Left ventricle myocardium inferior (tissue), 1 donor: ENCODE results near the gene ADO. TPM values are rescaled to one million over a fixed set of nuclear protein-coding genes. Genes with fewer than 3 reads are reported as not detected.

ENCODE experiments used
- DNase-seq: peaks from one replicate; pipeline ENCODE4 v3.0.0-alpha.2; 2020
- H3K27ac ChIP-seq: fragments of 200-600 bp; replicated peaks from 2 replicates; pipeline ENCODE4 v1.8.0; 2021
- H3K27me3 ChIP-seq: fragments of 200-600 bp; 2 replicates; pipeline ENCODE4 v1.8.0; 2021; ENCODE audit warnings: low read depth
- H3K36me3 ChIP-seq: fragments of 200-600 bp; 2 replicates; pipeline ENCODE4 v1.8.0; 2021
- H3K4me1 ChIP-seq: fragments of 200-600 bp; 2 replicates; pipeline ENCODE4 v1.8.0; 2021
- H3K4me3 ChIP-seq: fragments of 200-600 bp; 2 replicates; pipeline ENCODE4 v1.8.0; 2021; ENCODE audit warnings: mild to moderate bottlenecking, moderate library complexity
- H3K9me3 ChIP-seq: fragments of 200-600 bp; replicated peaks from 2 replicates; pipeline ENCODE4 v1.8.0; 2021
- intact Hi-C: fragments of 100-400 bp; cut with micrococcal nuclease; formaldehyde crosslinking; loops from one replicate; pipeline ENCODE4 v1.11.0; 2022
- total RNA-seq: library from RNA; stranded (reverse); fragmentation: NEBNext Ultra II Directional; extraction: Animal tissue kit (Norgen Biotek cat#: 25700); gene quantifications from one replicate; pipeline ENCODE4 v1.2.1, GENCODE V29; 2021
- TF ChIP-seq, protein P1 (sequence below): fragments of 200-600 bp; IDR thresholded peaks from 2 replicates; pipeline ENCODE4 v1.8.0; 2021; ENCODE audit warnings: antibody characterized with exemption, mild to moderate bottlenecking, borderline replicate concordance
- donor health status: DM: no; HTN: yes; CAD: no; lungs with severe emphysema.

Gene ADO
- total RNA-seq, 1 donor from 2014 or later, result 18.9 TPM

DNA sequence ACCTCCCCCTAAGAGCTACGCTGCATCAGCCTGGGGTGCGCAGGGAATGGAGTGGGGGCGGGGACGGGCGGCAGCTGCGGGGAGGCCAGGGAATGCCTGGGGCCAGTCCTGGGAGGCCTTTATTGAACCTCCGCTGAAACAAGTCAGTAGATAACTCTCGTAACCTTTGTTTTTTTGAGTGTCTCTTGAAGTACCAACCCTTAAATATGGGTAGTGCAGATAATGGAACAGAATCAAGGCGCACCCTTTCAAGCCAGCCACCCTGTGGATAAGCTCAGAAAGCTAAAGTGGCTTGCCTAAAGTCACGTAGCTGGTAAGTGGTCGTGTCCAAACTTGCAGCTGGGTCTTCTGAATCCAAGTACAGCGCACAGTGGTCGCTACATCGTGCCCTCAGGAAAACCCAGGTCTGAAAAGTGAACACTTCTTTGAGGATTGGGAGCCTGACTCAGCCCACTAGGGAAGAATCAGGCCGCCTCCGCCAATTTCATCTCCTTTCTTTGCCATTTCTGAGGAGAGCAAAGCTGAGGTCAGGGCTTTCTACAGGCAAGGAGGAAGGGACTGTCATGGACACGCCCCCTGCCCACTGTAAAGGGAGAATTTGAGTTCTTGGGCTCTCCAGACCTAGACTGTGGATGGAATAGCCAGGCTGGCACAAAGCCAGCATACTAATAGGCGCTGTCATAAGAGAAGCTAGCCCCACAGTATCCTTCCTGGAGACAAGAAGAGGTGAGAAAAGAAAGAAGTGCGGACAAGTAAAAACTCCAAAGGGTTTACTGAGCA lies 14.8 kb downstream of the ADO start:
- intact Hi-C loops, result loop anchor here (5.0 kb wide), 1 partner anchor 207 kb away; no protein-coding TSS in a partner anchor
- Histone ChIP-seq H3K4me3 (peak overlapping the region; percentile 87), H3K4me1 (peaks cover 51% of the 10 kb centered on the region), H3K36me3 (no peaks in the 10 kb centered on the region), H3K27me3 (peaks cover 72% of the 10 kb centered on the region), H3K27ac (no peak overlapping the region), H3K9me3 (no peaks in the 10 kb centered on the region)
- no peak for DNase-seq
- TF ChIP-seq, protein P1, sequence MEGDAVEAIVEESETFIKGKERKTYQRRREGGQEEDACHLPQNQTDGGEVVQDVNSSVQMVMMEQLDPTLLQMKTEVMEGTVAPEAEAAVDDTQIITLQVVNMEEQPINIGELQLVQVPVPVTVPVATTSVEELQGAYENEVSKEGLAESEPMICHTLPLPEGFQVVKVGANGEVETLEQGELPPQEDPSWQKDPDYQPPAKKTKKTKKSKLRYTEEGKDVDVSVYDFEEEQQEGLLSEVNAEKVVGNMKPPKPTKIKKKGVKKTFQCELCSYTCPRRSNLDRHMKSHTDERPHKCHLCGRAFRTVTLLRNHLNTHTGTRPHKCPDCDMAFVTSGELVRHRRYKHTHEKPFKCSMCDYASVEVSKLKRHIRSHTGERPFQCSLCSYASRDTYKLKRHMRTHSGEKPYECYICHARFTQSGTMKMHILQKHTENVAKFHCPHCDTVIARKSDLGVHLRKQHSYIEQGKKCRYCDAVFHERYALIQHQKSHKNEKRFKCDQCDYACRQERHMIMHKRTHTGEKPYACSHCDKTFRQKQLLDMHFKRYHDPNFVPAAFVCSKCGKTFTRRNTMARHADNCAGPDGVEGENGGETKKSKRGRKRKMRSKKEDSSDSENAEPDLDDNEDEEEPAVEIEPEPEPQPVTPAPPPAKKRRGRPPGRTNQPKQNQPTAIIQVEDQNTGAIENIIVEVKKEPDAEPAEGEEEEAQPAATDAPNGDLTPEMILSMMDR, result no peak

DNA sequence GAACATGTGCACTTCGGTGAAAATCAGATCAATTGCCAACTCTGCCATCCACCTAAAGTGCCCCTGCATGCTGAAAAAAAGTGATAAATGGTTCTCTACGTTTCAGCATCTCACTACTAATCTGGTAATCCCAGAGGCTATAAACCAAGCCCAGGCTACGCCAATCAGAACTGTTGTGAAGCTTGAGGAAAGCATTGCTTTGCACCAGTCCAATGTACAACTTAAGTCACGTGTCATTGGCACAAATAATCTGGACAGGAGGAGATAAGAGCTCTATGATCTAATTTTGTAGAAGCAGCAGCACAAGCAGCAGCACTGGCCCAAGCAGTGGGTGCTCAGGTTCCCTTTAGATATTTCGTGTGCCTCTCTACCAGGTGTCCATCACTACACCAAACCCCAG lies 16.1 kb downstream of the ADO start:
- TF ChIP-seq, protein P1, result no peak
- H3K4me1 ChIP-seq, result peaks cover 38% of the 10 kb centered on the region
- H3K9me3 ChIP-seq, result no peaks in the 10 kb centered on the region
- H3K27ac ChIP-seq, result no peak overlapping the region
- intact Hi-C loops, result loop anchor here (10.0 kb wide), 1 partner anchor 226 kb away; no protein-coding TSS in a partner anchor
- no peak for DNase-seq
- peaks cover 60% of the 10 kb centered on the region for H3K27me3 ChIP-seq
- H3K36me3 ChIP-seq, result no peaks in the 10 kb centered on the region
- H3K4me3 ChIP-seq, result no peak overlapping the region

DNA sequence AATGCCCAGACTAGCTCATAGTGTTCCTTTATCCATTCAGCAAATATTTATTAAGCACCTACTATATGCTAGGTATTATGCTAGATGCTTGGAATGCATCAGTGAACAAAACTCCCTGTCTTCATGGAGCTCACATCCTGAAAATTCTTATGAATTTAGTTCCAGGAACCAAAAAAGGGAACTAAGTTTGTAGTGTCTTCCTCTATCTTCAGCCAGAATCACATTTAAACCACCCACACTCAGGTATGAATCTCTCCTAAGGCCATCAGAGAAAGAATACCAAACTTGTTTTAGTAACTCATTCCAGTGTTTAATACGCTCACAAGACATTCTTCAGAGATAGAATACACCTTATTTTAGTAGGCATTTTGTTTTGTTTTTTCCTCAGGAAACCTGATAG lies 21.8 kb downstream of the ADO start:
- TF ChIP-seq, protein P1, result no peak
- intact Hi-C loops, result loop anchor here (10.0 kb wide), 1 partner anchor 231 kb away; no protein-coding TSS in a partner anchor
- Histone ChIP-seq H3K9me3 (no peaks in the 10 kb centered on the region), H3K4me1 (no peaks in the 10 kb centered on the region), H3K27me3 (peaks cover 24% of the 10 kb centered on the region), H3K27ac (no peak overlapping the region), H3K4me3 (no peak overlapping the region), H3K36me3 (no peaks in the 10 kb centered on the region)
- no peak for DNase-seq

DNA sequence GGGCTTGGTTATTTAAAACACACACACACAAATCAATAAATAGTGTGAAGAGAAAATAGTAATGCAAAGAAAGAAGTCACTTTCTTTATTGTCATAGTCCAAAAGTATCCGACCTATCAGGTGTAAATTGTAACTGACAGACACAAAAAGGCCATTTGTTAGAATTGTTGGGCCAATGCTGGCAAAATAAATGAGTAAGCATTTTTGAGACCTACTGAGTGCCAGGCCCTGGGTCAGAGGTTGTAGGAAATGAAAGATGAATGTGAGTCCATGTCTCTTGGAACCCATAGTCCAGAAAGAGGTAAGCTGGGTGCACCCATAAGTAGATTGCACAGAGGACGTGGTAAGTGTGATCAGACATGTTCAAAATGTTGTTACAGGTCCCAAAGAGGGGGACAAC lies 25.1 kb downstream of the ADO start:
- Histone ChIP-seq H3K4me3 (no peak overlapping the region), H3K27me3 (peaks cover 4% of the 10 kb centered on the region), H3K36me3 (no peaks in the 10 kb centered on the region), H3K27ac (no peak overlapping the region), H3K9me3 (peaks cover 5% of the 10 kb centered on the region), H3K4me1 (no peaks in the 10 kb centered on the region)
- no peak for DNase-seq
- intact Hi-C loops, result loop anchor here (10.0 kb wide), 1 partner anchor 235 kb away; no protein-coding TSS in a partner anchor
- TF ChIP-seq, protein P1, result no peak

DNA sequence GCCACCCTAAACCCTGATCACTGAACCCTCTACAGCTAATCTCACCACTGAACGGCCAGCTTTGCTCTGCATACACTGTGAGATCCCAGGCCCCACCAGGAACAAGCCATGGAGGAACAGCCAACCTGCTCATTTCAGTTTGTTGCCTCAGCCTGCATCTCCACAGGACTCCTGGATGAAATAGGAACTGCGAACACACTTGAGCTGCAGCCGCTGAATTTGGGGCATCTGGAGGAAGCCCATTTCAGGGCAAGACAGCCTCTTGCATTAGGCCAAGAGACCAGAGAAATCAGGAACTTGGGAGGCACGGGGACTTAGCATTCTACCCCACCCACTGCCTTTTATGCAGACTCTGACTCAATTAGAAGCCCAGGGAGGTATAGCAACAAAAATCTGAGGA lies 26.2 kb downstream of the ADO start:
- DNase-seq, result no peak
- H3K27ac ChIP-seq, result no peak overlapping the region
- H3K4me1 ChIP-seq, result no peaks in the 10 kb centered on the region
- no peak overlapping the region for H3K4me3 ChIP-seq
- peaks cover 8% of the 10 kb centered on the region for H3K27me3 ChIP-seq
- no peaks in the 10 kb centered on the region for H3K36me3 ChIP-seq
- TF ChIP-seq, protein P1, result no peak
- intact Hi-C loops, result no loop called here
- peaks cover 5% of the 10 kb centered on the region for H3K9me3 ChIP-seq
